ENCODE results near the gene PCDH18. TPM values are rescaled to one million over a fixed set of nuclear protein-coding genes. Genes with fewer than 3 reads are reported as not detected.
A peak's percentile ranks its signal among the peaks of the same experiment; 100 is the strongest.

The PCDH18 gene, protein sequence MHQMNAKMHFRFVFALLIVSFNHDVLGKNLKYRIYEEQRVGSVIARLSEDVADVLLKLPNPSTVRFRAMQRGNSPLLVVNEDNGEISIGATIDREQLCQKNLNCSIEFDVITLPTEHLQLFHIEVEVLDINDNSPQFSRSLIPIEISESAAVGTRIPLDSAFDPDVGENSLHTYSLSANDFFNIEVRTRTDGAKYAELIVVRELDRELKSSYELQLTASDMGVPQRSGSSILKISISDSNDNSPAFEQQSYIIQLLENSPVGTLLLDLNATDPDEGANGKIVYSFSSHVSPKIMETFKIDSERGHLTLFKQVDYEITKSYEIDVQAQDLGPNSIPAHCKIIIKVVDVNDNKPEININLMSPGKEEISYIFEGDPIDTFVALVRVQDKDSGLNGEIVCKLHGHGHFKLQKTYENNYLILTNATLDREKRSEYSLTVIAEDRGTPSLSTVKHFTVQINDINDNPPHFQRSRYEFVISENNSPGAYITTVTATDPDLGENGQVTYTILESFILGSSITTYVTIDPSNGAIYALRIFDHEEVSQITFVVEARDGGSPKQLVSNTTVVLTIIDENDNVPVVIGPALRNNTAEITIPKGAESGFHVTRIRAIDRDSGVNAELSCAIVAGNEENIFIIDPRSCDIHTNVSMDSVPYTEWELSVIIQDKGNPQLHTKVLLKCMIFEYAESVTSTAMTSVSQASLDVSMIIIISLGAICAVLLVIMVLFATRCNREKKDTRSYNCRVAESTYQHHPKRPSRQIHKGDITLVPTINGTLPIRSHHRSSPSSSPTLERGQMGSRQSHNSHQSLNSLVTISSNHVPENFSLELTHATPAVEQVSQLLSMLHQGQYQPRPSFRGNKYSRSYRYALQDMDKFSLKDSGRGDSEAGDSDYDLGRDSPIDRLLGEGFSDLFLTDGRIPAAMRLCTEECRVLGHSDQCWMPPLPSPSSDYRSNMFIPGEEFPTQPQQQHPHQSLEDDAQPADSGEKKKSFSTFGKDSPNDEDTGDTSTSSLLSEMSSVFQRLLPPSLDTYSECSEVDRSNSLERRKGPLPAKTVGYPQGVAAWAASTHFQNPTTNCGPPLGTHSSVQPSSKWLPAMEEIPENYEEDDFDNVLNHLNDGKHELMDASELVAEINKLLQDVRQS
- 14.8 TPM for total RNA-seq (ENCODE audit: unreplicated experiment)
- long read RNA-seq, full-length matches to known transcripts, result 2 of 3 reads
- long read RNA-seq, partial matches to known transcripts, result 0 of 3 reads
- long read RNA-seq, other reads (novel, unspliced or antisense), result 1 of 3 reads

DNA sequence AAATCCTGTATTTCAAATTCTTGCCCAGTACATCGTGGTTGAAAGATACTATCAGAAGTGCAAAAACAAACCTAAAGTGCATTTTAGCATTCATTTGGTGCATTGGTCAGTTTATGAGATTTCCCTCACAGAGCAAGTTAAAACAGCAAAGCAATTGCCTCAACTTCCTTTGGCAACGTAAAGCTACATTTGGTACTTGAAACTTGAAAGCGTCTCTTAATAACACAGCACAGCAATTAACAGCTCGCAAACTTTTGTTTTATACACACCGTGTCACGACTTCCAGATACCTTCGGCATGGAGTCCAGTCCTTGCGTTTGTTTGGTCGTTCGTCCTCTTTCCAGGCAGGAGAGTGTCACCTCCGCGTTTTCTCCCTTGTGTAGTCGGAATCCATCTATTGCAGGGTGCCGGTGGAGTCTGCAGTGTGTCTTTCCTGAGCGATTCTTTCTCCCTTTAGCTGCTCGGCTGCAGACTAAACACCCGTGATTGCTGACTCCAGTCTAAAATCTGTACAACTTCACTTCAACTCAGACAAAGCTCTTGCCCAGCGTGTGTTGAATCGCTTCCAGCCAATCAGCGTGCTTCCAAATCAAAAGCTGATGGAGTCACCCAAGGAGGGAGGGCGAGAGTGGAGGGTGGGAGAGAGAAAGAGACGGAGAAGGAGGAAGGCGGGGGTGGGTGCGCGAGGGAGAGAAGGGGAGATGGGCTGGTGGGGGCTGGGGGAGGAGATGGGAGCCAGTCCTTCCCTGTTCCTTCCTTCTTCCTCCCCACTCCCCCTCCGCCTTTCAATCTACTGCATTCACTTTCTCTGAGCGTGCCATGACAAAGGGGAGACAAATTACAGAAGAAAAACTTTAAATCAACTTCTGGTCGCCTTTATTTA lies at the start of gene PCDH18:
Gene PCDH18 (minus strand): TSS at position 509 of the 883 bp plus-strand sequence. CDS start 406 bp downstream, at position 103.
- no peak for TF ChIP-seq CTCF (IDR thresholded peaks at IDR 0.05; ENCODE audit: unreplicated experiment)
- Mint-ChIP-seq H3K27me3 (ENCODE audit: unreplicated experiment) (peaks cover 3% of the 10 kb centered on the region), H3K9me3 (ENCODE audit: unreplicated experiment) (no peaks in the 10 kb centered on the region), H3K4me3 (ENCODE audit: unreplicated experiment) (no peak within 1 kb of the TSS), H3K4me1 (ENCODE audit: unreplicated experiment) (peaks cover 18% of the 10 kb centered on the region), H3K36me3 (ENCODE audit: low read depth, unreplicated experiment) (peaks cover 16% of the 10 kb centered on the region), H3K27ac (ENCODE audit: unreplicated experiment) (no peak within 1 kb of the TSS)
- peak; percentile 52 for DNase-seq (ENCODE audit: low spot score)

DNA sequence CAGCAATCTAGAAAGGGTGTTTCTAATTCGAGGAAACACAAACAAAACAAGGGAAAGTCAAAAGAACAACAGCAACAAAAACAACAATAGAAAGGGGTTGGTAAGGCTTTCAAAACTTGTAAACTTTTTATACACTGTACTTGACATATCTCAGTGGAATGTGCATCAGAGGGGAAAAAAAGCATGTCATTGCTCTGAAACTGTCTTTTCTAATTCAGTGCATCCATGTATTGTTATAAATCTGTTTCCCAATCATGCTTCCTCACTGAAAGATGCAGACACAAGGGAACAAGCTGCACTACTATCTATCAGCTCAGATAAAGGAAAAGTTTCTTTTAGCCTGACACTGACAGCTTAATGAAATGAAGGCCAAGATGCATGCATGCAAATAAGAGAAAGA lies 44.2 kb upstream of the PCDH18 start:
- Mint-ChIP-seq H3K36me3 (ENCODE audit: low read depth, unreplicated experiment) (peaks cover 3% of the 10 kb centered on the region), H3K27ac (ENCODE audit: unreplicated experiment) (peak overlapping the region; percentile 87), H3K9me3 (ENCODE audit: unreplicated experiment) (no peaks in the 10 kb centered on the region), H3K27me3 (ENCODE audit: unreplicated experiment) (no peaks in the 10 kb centered on the region), H3K4me3 (ENCODE audit: unreplicated experiment) (no peak overlapping the region), H3K4me1 (ENCODE audit: unreplicated experiment) (peaks cover 17% of the 10 kb centered on the region)
- no peak for TF ChIP-seq CTCF (IDR thresholded peaks at IDR 0.05; ENCODE audit: unreplicated experiment)
- no peak for DNase-seq (ENCODE audit: low spot score)

GRCh38 chr4:137572647-137573046 lies 40.4 kb upstream of the PCDH18 start:
- Mint-ChIP-seq H3K27ac (ENCODE audit: unreplicated experiment) (no peak overlapping the region), H3K27me3 (ENCODE audit: unreplicated experiment) (no peaks in the 10 kb centered on the region), H3K36me3 (ENCODE audit: low read depth, unreplicated experiment) (peaks cover 3% of the 10 kb centered on the region), H3K4me1 (ENCODE audit: unreplicated experiment) (peaks cover 15% of the 10 kb centered on the region), H3K9me3 (ENCODE audit: unreplicated experiment) (no peaks in the 10 kb centered on the region), H3K4me3 (ENCODE audit: unreplicated experiment) (no peak overlapping the region)
- no peak for DNase-seq (ENCODE audit: low spot score)
- no peak for TF ChIP-seq CTCF (IDR thresholded peaks at IDR 0.05; ENCODE audit: unreplicated experiment)

DNA sequence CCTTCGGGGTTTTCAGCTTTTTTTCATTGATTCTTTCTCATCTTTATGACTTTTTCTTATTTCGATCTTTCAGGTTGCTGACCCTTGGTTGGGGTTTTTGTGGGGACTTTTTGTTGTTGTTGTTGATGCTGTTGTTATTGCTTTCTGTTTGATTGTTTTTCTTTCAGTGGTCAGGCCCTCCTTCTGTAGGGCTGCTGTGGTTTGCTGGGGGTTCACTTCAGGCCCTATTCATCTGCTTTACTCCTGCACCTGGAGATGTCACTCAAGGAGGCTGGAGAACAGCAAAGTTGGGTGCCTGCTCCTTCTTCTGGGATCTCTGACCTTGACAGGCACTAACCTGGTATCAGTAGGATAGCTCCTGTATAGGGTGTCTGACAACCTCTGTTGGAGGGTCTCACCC lies 39.9 kb upstream of the PCDH18 start:
- H3K36me3 Mint-ChIP-seq (ENCODE audit: low read depth, unreplicated experiment), result peaks cover 3% of the 10 kb centered on the region
- no peak for TF ChIP-seq CTCF (IDR thresholded peaks at IDR 0.05; ENCODE audit: unreplicated experiment)
- no peak for DNase-seq (ENCODE audit: low spot score)
- H3K27me3 Mint-ChIP-seq (ENCODE audit: unreplicated experiment), result no peaks in the 10 kb centered on the region
- H3K27ac Mint-ChIP-seq (ENCODE audit: unreplicated experiment), result no peak overlapping the region
- peaks cover 10% of the 10 kb centered on the region for H3K4me1 Mint-ChIP-seq (ENCODE audit: unreplicated experiment)
- no peak overlapping the region for H3K4me3 Mint-ChIP-seq (ENCODE audit: unreplicated experiment)
- H3K9me3 Mint-ChIP-seq (ENCODE audit: unreplicated experiment), result no peaks in the 10 kb centered on the region
